MM.1S (cell line): ENCODE results near the gene EXOC3L1.

Experiments
- DNase-seq: peaks from one replicate; pipeline ENCODE4 v3.0.0-alpha.2; 2015
- H2AFZ ChIP-seq: fragments of 300-600 bp; sonication (generic); 2 replicates; pipeline ENCODE4 v1.6.0; 2016; ENCODE audit warnings: antibody characterized with exemption, low read length
- H3F3A ChIP-seq: fragments of 300-600 bp; sonication (generic); 2 replicates; pipeline ENCODE4 v1.6.1; 2016; ENCODE audit warnings: mild to moderate bottlenecking, antibody characterized with exemption, low read length, moderate library complexity, mixed read lengths; ENCODE audit not compliant: insufficient read depth
- H3K27ac ChIP-seq: fragments of 300-600 bp; sonication (generic); 2 replicates; pipeline ENCODE4 v1.5.1; 2016; ENCODE audit warnings: mild to moderate bottlenecking, low read length
- H3K27me3 ChIP-seq: fragments of 300-600 bp; sonication (generic); replicated peaks from 2 replicates; pipeline ENCODE4 v1.6.0; 2016; ENCODE audit warnings: low read length; ENCODE audit not compliant: insufficient read depth
- H3K36me3 ChIP-seq: fragments of 300-600 bp; sonication (generic); replicated peaks from 2 replicates; pipeline ENCODE4 v1.6.1; 2016; ENCODE audit warnings: mild to moderate bottlenecking, low read length, mixed read lengths; ENCODE audit not compliant: insufficient read depth
- H3K4me1 ChIP-seq: fragments of 300-600 bp; sonication (generic); 2 replicates; pipeline ENCODE4 v1.6.1; 2016; ENCODE audit warnings: low read length, mixed read lengths
- H3K4me2 ChIP-seq: fragments of 300-600 bp; sonication (generic); 2 replicates; pipeline ENCODE4 v1.6.0; 2016; ENCODE audit warnings: low read depth, low read length
- H3K4me3 ChIP-seq: fragments of 300-600 bp; sonication (generic); 2 replicates; pipeline ENCODE4 v1.5.1; 2016; ENCODE audit warnings: low read length, mixed read lengths
- H3K79me2 ChIP-seq: fragments of 300-600 bp; sonication (generic); 2 replicates; pipeline ENCODE4 v1.6.1; 2016; ENCODE audit warnings: mixed run types, low read length, mixed read lengths
- H3K9ac ChIP-seq: fragments of 300-600 bp; sonication (generic); 2 replicates; pipeline ENCODE4 v1.6.1; 2016; ENCODE audit warnings: low read length, mixed read lengths
- H3K9me2 ChIP-seq: fragments of 300-600 bp; sonication (generic); replicated peaks from 2 replicates; pipeline ENCODE4 v1.6.1; 2016; ENCODE audit warnings: mild to moderate bottlenecking, low read length, mixed read lengths; ENCODE audit not compliant: insufficient read depth
- H3K9me3 ChIP-seq: fragments of 300-600 bp; sonication (generic); replicated peaks from 2 replicates; pipeline ENCODE4 v1.6.1; 2016; ENCODE audit warnings: mild to moderate bottlenecking, low read length, mixed read lengths; ENCODE audit not compliant: insufficient read depth
- H4K20me1 ChIP-seq: fragments of 300-600 bp; sonication (generic); 2 replicates; pipeline ENCODE4 v1.6.1; 2016; ENCODE audit warnings: mild to moderate bottlenecking, low read length, moderate library complexity, mixed read lengths; ENCODE audit not compliant: insufficient read depth
- EZH2 ChIP-seq: fragments of 300-600 bp; sonication (generic); optimal IDR thresholded peaks from 2 replicates; pipeline ENCODE3; 2017; ENCODE audit warnings: low read depth, mild to moderate bottlenecking, antibody characterized with exemption, low read length, mixed read lengths
- EZH2phosphoT487 ChIP-seq: fragments of 300-600 bp; sonication (generic); IDR thresholded peaks from 2 replicates; pipeline ENCODE4 v1.6.1; 2018; ENCODE audit warnings: antibody characterized with exemption, low read length
- TF ChIP-seq, protein P1 (sequence below): fragments of 300-600 bp; sonication (generic); IDR thresholded peaks from 2 replicates; pipeline ENCODE4 v1.5.1; 2016; ENCODE audit warnings: antibody characterized with exemption, low read length, mixed read lengths

The EXOC3L1 gene

DNA sequence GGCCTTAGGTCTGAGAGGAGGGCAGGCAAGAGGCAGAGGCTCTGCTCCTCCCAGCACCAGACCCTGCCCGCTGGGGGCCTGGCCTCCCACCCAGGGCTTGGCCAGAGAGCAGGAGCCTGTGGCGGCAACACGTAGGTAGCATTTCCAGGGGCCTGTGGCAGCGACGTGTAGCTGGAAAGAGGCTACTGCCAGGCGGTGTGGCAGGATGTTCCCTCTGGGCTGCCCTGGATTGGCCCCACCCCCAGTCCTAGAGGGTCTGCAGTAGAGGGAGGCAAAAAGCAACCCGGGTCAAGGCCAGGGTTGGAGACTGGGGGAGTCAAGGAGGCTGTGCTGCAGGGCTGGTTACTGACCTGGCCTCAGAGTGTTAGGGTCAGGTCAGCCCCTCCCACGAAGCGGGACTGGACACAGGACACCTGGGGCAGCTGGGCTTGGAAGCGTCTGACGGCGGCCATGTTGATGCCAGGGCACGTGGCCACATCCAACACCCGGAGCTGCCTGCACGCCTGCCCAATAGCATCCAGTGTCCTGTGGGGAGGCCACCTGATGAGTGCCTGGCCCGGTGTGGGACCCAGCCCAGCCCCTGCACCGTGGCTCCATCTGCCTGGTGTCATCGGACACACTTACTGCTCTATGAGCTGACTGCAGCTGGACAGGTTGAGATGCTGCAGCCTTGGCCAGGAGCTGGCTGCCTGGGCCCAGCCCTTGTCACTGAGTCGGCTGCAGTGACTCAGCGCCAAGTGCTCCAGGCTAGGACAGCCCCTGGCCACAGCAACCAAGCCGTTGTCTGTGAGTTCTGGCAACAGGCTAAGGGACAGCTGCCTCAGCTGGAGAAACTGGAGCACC lies 17.5 kb upstream of the EXOC3L1 start:
- no peak overlapping the region for H3K27ac ChIP-seq
- H3K79me2 ChIP-seq, result no peaks in the 10 kb centered on the region
- H3K27me3 ChIP-seq, result no peaks in the 10 kb centered on the region
- no peak overlapping the region for H2AFZ ChIP-seq
- H3K4me3 ChIP-seq, result no peak overlapping the region
- no peaks in the 10 kb centered on the region for H3K9me3 ChIP-seq
- H3K4me1 ChIP-seq, result no peaks in the 10 kb centered on the region
- DNase-seq, result no peak
- no peaks in the 10 kb centered on the region for H3F3A ChIP-seq
- H3K4me2 ChIP-seq, result no peak overlapping the region
- TF ChIP-seq, protein P1, sequence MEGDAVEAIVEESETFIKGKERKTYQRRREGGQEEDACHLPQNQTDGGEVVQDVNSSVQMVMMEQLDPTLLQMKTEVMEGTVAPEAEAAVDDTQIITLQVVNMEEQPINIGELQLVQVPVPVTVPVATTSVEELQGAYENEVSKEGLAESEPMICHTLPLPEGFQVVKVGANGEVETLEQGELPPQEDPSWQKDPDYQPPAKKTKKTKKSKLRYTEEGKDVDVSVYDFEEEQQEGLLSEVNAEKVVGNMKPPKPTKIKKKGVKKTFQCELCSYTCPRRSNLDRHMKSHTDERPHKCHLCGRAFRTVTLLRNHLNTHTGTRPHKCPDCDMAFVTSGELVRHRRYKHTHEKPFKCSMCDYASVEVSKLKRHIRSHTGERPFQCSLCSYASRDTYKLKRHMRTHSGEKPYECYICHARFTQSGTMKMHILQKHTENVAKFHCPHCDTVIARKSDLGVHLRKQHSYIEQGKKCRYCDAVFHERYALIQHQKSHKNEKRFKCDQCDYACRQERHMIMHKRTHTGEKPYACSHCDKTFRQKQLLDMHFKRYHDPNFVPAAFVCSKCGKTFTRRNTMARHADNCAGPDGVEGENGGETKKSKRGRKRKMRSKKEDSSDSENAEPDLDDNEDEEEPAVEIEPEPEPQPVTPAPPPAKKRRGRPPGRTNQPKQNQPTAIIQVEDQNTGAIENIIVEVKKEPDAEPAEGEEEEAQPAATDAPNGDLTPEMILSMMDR, result no peak
- TF ChIP-seq EZH2phosphoT487 (no peak), EZH2 (no peak)
- H3K9me2 ChIP-seq, result no peaks in the 10 kb centered on the region
- H3K9ac ChIP-seq, result no peak overlapping the region
- no peaks in the 10 kb centered on the region for H3K36me3 ChIP-seq
- no peaks in the 10 kb centered on the region for H4K20me1 ChIP-seq

DNA sequence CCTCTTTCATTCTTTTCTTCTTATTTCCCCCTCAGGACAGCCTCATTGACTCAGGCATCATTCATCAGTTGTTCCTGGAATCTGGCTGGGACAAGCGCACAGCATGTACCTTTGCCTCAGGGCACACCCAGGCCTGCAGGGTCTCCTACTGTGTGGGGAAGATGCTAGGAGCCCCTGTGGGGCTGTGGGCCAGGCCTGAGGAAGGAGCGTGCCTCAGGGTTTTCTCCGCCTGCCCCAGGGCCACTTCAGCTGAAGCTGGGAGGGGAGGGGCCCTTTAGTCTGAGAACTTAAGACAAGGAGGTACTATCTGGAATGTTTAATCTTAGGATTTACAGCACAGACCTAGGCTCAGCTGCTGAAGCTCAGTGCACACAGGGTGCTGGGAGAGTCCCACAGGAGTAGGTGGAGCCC lies 16.9 kb upstream of the EXOC3L1 start:
- Histone ChIP-seq H3K9me3 (no peaks in the 10 kb centered on the region), H3K4me3 (no peak overlapping the region), H3K27ac (no peak overlapping the region), H3K4me1 (no peaks in the 10 kb centered on the region), H3K9me2 (no peaks in the 10 kb centered on the region), H3K79me2 (no peaks in the 10 kb centered on the region), H3F3A (no peaks in the 10 kb centered on the region), H3K27me3 (no peaks in the 10 kb centered on the region), H3K36me3 (no peaks in the 10 kb centered on the region), H2AFZ (no peak overlapping the region), H3K9ac (no peak overlapping the region), H3K4me2 (no peak overlapping the region), H4K20me1 (no peaks in the 10 kb centered on the region)
- TF ChIP-seq EZH2phosphoT487, result no peak
- TF ChIP-seq, protein P1, result no peak
- no peak for TF ChIP-seq EZH2
- no peak for DNase-seq

DNA sequence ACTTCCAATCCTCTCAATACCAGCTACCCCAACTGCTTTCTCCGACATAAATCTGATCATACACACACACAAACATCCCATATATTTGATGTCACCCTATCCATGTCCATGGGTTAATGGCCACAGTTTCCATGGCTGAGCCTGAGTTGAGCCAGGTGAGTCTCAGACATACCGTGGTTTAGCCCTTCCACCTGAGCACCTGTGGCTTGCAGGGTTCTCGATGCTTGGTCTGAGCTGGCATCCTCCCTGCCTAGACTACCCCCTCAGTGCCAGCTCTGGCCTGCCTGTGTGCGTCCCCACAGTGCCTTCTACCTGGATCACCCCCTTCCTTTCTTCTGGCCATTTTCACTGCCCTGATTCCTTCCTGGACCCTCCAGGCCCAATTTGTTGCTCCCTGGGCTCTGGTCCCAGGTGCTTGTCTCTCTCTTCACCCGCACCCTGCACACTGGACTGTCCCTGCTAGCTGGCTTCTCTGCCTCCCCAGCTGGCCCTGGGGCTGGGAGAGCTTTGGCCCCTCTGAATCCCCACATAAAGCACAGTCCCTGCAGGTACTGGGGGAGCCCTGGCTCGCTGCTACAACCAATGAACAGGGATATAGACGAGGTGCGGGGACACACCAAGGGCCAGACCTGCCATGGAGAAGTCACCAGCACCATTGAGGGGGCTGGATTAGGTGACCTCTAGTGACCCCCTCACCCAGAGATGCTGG lies 16.3 kb upstream of the EXOC3L1 start:
- Histone ChIP-seq H3K4me3 (no peak overlapping the region), H4K20me1 (no peaks in the 10 kb centered on the region), H2AFZ (no peak overlapping the region), H3K9ac (no peak overlapping the region), H3K27ac (no peak overlapping the region), H3F3A (no peaks in the 10 kb centered on the region), H3K36me3 (no peaks in the 10 kb centered on the region), H3K27me3 (no peaks in the 10 kb centered on the region), H3K9me2 (no peaks in the 10 kb centered on the region), H3K4me2 (no peak overlapping the region), H3K79me2 (no peaks in the 10 kb centered on the region), H3K4me1 (no peaks in the 10 kb centered on the region), H3K9me3 (no peaks in the 10 kb centered on the region)
- no peak for DNase-seq
- TF ChIP-seq EZH2phosphoT487, result no peak
- TF ChIP-seq, protein P1, result no peak
- TF ChIP-seq EZH2, result no peak
